ENCODE results near the gene TNFRSF13B. TPM values are rescaled to one million over a fixed set of nuclear protein-coding genes. Genes with fewer than 3 reads are reported as not detected.
"Not testable (repeated sequence)": the region's sequence is repeated elsewhere in the genome, so short reads cannot be mapped to it uniquely, and the experiment has no call there.

The TNFRSF13B gene
- total RNA-seq, 1 donor from 2014 or later, result not detected

- ATAC-seq (ENCODE audit: poor library complexity), result no peak
- DNase-seq, result no peak
- intact Hi-C loops (cut with DNase I), result no loop called here
Observed at GRCh38 chr17:16923904-16924695, 47.8 kb downstream of the TNFRSF13B start.

GRCh38 chr17:16923097-16923903 lies 48.6 kb downstream of the TNFRSF13B start:
- intact Hi-C loops (cut with DNase I), result no loop called here
- no peak for ATAC-seq (ENCODE audit: poor library complexity)
- no peak for DNase-seq

GRCh38 chr17:16922386-16923096 lies 49.4 kb downstream of the TNFRSF13B start:
- ATAC-seq (ENCODE audit: poor library complexity) (no peak), DNase-seq (no peak)
- intact Hi-C loops (cut with DNase I), result no loop called here

GRCh38 chr17:16921451-16921850 lies 50.5 kb downstream of the TNFRSF13B start:
- intact Hi-C loops (cut with DNase I), result not testable (repeated sequence)

GRCh38 chr17:16920628-16921020 lies 51.3 kb downstream of the TNFRSF13B start:
- ATAC-seq (ENCODE audit: poor library complexity) (no peak), DNase-seq (no peak)
- intact Hi-C loops (cut with DNase I), result no loop called here

More at GRCh38 chr17:16921451-16921850, 50.5 kb downstream of the TNFRSF13B start:
- not testable (repeated sequence) for DNase-seq; ATAC-seq (ENCODE audit: poor library complexity)

GRCh38 chr17:16919663-16920627 lies 52.0 kb downstream of the TNFRSF13B start:
- no peak for ATAC-seq (ENCODE audit: poor library complexity)
- DNase-seq, result no peak
- intact Hi-C loops (cut with DNase I), result no loop called here

- DNase-seq, result no peak
Observed at GRCh38 chr17:16918443-16918842, 53.5 kb downstream of the TNFRSF13B start.

GRCh38 chr17:16917671-16918394 lies 54.1 kb downstream of the TNFRSF13B start:
- intact Hi-C loops (cut with DNase I), result no loop called here
- DNase-seq (no peak), ATAC-seq (ENCODE audit: poor library complexity) (no peak)

More at GRCh38 chr17:16918443-16918842, 53.5 kb downstream of the TNFRSF13B start:
- intact Hi-C loops (cut with DNase I), result no loop called here
- no peak for ATAC-seq (ENCODE audit: poor library complexity)

GRCh38 chr17:16916557-16916920 lies 55.4 kb downstream of the TNFRSF13B start:
- intact Hi-C loops (cut with DNase I), result no loop called here
- DNase-seq, result no peak
- no peak for ATAC-seq (ENCODE audit: poor library complexity)

GRCh38 chr17:16915752-16916556 lies 56.0 kb downstream of the TNFRSF13B start:
- intact Hi-C loops (cut with DNase I), result no loop called here
- ATAC-seq (ENCODE audit: poor library complexity) (peak; percentile 55), DNase-seq (peak; percentile 70)

- ATAC-seq (ENCODE audit: poor library complexity), result no peak
- DNase-seq, result no peak
- intact Hi-C loops (cut with DNase I), result no loop called here
Observed at GRCh38 chr17:16913463-16913862, 58.5 kb downstream of the TNFRSF13B start.

- ATAC-seq (ENCODE audit: poor library complexity) (no peak), DNase-seq (no peak)
- intact Hi-C loops (cut with DNase I), result no loop called here
Observed at GRCh38 chr17:16912021-16912962, 59.6 kb downstream of the TNFRSF13B start.

GRCh38 chr17:16911141-16911937 lies 60.6 kb downstream of the TNFRSF13B start:
- DNase-seq (no peak), ATAC-seq (ENCODE audit: poor library complexity) (no peak)
- intact Hi-C loops (cut with DNase I), result no loop called here

GRCh38 chr17:16910341-16910740 lies 61.6 kb downstream of the TNFRSF13B start:
- ATAC-seq (ENCODE audit: poor library complexity) (no peak), DNase-seq (no peak)
- intact Hi-C loops (cut with DNase I), result no loop called here
